RWPE2 (cell line): ENCODE measurements around the gene DCP1A.

Experiments used
- ATAC-seq: fragments of 200-7000 bp; cut with Tn5 transposase; 3 replicates; pipeline ENCODE4 v1.9.1; 2021; ENCODE audit warnings: low read depth
- DNase-seq: peaks from one replicate; pipeline ENCODE4 v3.0.0-alpha.2; 2020; ENCODE audit warnings: low spot score
- H3K27ac ChIP-seq: fragments of 450-650 bp; 2 replicates; pipeline ENCODE4 v1.5.1; 2017; ENCODE audit warnings: mild to moderate bottlenecking; ENCODE audit not compliant: poor library complexity, severe bottlenecking
- H3K27me3 ChIP-seq: fragments of 250-450 bp; sonication (Bioruptor Pico); 2 replicates; pipeline ENCODE4 v1.5.1; 2021; ENCODE audit warnings: mild to moderate bottlenecking, moderate library complexity; ENCODE audit not compliant: insufficient read depth, poor library complexity, severe bottlenecking
- H3K36me3 ChIP-seq: fragments of 250-450 bp; sonication (Bioruptor Pico); 2 replicates; pipeline ENCODE4 v1.5.1; 2020; ENCODE audit warnings: low read depth, mild to moderate bottlenecking, moderate library complexity
- H3K4me1 ChIP-seq: fragments of 250-450 bp; sonication (Bioruptor Pico); 2 replicates; pipeline ENCODE4 v1.5.1; 2021; ENCODE audit warnings: mild to moderate bottlenecking, moderate library complexity; ENCODE audit not compliant: insufficient read depth, poor library complexity, severe bottlenecking
- H3K4me3 ChIP-seq: fragments of 250-450 bp; sonication (Bioruptor Pico); 2 replicates; pipeline ENCODE4 v1.5.1; 2021; ENCODE audit warnings: mild to moderate bottlenecking, moderate library complexity; ENCODE audit not compliant: severe bottlenecking
- H3K9me3 ChIP-seq: fragments of 250-450 bp; sonication (Bioruptor Pico); 2 replicates; pipeline ENCODE4 v1.5.1; 2021; ENCODE audit warnings: mild to moderate bottlenecking, moderate library complexity; ENCODE audit not compliant: severe bottlenecking
- CTCF ChIP-seq: fragments of 450-650 bp; IDR thresholded peaks from one replicate; pipeline ENCODE4 v1.5.1; 2017; ENCODE audit warnings: mild to moderate bottlenecking, moderate library complexity; ENCODE audit not compliant: poor library complexity, severe bottlenecking

DCP1A gene

GRCh38 chr3:53264718-53265117 is 82.6 kb downstream of the DCP1A start:
- TF ChIP-seq CTCF = no peak
- ATAC-seq (no peak), DNase-seq (no peak)
- peaks cover 27% of the 10 kb centered on the region for H3K4me1 ChIP-seq
- no peaks in the 10 kb centered on the region for H3K36me3 ChIP-seq
- no peaks in the 10 kb centered on the region for H3K9me3 ChIP-seq
- no peak overlapping the region for H3K4me3 ChIP-seq
- peak overlapping the region; percentile 5 for H3K27ac ChIP-seq
- H3K27me3 ChIP-seq = no peaks in the 10 kb centered on the region

DNA sequence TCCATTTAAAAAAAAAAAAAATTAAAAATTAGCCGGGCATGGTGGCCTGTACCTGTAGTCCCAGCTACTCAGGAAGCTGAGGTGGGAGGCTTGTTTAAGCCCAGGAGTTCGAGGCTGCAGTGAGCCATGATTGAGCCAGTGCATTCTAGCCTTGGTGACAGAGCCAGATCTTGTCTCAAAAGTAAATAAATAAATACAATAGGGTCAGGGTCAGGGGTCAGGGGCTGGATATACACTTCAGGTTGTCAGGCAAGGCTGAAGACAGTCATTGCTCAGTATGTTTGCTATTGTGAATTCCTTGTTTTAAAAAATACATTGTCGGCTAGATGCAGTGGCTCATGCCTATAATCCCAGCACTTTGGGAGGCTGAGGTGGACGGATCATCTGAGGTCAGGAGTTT is 83.4 kb downstream of the DCP1A start:
- H3K36me3 ChIP-seq = no peaks in the 10 kb centered on the region
- DNase-seq = no peak

GRCh38 chr3:53261712-53262111 is 85.6 kb downstream of the DCP1A start:
- Histone ChIP-seq H3K27ac (peak overlapping the region; percentile 64), H3K36me3 (no peaks in the 10 kb centered on the region), H3K4me3 (no peak overlapping the region), H3K27me3 (no peaks in the 10 kb centered on the region), H3K4me1 (peaks cover 18% of the 10 kb centered on the region), H3K9me3 (no peaks in the 10 kb centered on the region)
- ATAC-seq = peak; percentile 56
- no peak for TF ChIP-seq CTCF
- DNase-seq = peak; percentile 57

More for the DNA sequence above, 83.4 kb downstream of the DCP1A start:
- Histone ChIP-seq H3K4me1 (peaks cover 19% of the 10 kb centered on the region), H3K4me3 (no peak overlapping the region), H3K27me3 (no peaks in the 10 kb centered on the region), H3K27ac (peak overlapping the region; percentile 64), H3K9me3 (no peaks in the 10 kb centered on the region)
- ATAC-seq = no peak
- no peak for TF ChIP-seq CTCF

GRCh38 chr3:53260286-53260785 is 87.0 kb downstream of the DCP1A start:
- H3K4me1 ChIP-seq = peaks cover 18% of the 10 kb centered on the region
- TF ChIP-seq CTCF = no peak
- ATAC-seq (no peak), DNase-seq (peak; percentile 47)
- H3K27ac ChIP-seq = no peak overlapping the region
- no peak overlapping the region for H3K4me3 ChIP-seq
- H3K9me3 ChIP-seq = no peaks in the 10 kb centered on the region
- H3K36me3 ChIP-seq = no peaks in the 10 kb centered on the region
- no peaks in the 10 kb centered on the region for H3K27me3 ChIP-seq

DNA sequence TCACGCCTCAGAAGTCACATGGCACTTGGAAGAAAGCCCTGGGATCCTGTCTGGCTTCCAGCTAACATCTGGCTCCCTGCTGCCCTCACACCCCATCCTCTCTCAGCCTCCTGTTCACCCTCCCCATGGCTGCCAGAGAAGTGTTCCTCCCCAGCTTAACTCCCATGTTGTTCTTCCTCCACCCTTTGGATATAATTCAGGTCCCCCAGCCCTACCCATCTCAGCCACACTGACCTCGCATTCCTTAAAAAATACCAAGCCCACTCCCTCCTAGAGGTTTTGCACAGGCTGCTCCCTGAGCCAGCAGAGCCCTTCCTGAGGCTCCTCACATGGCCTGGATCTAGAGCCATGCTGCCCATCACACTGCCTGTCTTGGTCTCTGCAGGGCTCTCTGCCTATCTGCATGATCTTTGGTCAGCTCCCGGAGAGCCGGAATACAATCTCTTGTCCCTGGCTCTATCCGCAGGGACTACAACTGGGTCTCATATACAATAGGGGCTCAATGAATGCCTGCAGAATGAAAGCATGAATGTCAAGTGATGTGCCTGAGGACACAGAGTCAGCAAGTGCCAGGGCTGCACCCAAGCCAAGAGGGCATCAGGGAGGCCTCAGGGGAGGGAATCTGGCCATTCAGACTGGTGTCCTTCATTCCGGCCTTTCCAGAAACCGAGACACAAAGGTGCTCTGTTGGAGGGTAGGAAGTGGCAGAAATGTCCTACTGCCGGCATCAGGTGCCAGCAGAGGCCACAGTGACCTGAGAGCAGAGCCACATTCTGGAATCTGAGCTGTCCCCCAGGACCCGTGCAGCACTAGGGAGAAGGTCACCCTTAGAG is 87.7 kb downstream of the DCP1A start:
- Histone ChIP-seq H3K4me3 (no peak overlapping the region), H3K36me3 (peaks cover 1% of the 10 kb centered on the region; the same call in 1 of the 2 replicates), H3K4me1 (peaks cover 18% of the 10 kb centered on the region), H3K27ac (no peak overlapping the region), H3K27me3 (no peaks in the 10 kb centered on the region), H3K9me3 (no peaks in the 10 kb centered on the region)
- no peak for ATAC-seq
- DNase-seq = peak; percentile 29
- TF ChIP-seq CTCF = no peak
